Sigmoid colon (tissue), 4 donors: ENCODE results near the gene SCGB2A2.

Experiments used
- EP300 ChIP-seq, 4 donors: sonication (generic); formaldehyde crosslinking; IDR thresholded peaks; one replicate each; pipeline ENCODE4 v1.6.1; 2017; ENCODE audit warnings: antibody characterized with exemption in 4 of 4
- POLR2AphosphoS5 ChIP-seq, 4 donors: sonication (generic); formaldehyde crosslinking; IDR thresholded peaks; one replicate each; pipeline ENCODE4 v1.6.1; 2017; ENCODE audit warnings: antibody characterized with exemption in 4 of 4

GRCh38 chr11:62253999-62254542, 15.9 kb upstream of the SCGB2A2 start:
- TF ChIP-seq EP300 (IDR thresholded peaks at IDR 0.05) = no peak
- TF ChIP-seq POLR2AphosphoS5 (IDR thresholded peaks at IDR 0.05) = no peak
